OCI-LY7 (cell line): ENCODE measurements around the gene ANGPTL7.

ENCODE experiments used
- CTCF ChIP-seq: fragments of 200-600 bp; sonication (generic); conservative IDR thresholded peaks from 2 replicates; pipeline ENCODE4 v1.5.1; 2014; ENCODE audit warnings: mild to moderate bottlenecking, antibody characterized with exemption, low read length, moderate library complexity, mixed read lengths
- EZH2phosphoT487 ChIP-seq: fragments of 200-600 bp; sonication (generic); IDR thresholded peaks from 2 replicates; pipeline ENCODE4 v1.6.1; 2018; ENCODE audit warnings: low read depth, borderline replicate concordance, mild to moderate bottlenecking, mixed run types, antibody characterized with exemption, low read length, moderate library complexity, mixed read lengths

- no peak for TF ChIP-seq CTCF
- no peak for TF ChIP-seq EZH2phosphoT487
These were observed 46.4 kb upstream of the ANGPTL7 start for GRCh38 chr1:11142618-11143391.
